ENCODE measurements around the gene SHISA2. TPM values are rescaled to one million over a fixed set of nuclear protein-coding genes. Genes with fewer than 3 reads are reported as not detected.

The SHISA2 gene
- total RNA-seq, 1 experiment from 2014 or later, result 20.5 TPM

DNA sequence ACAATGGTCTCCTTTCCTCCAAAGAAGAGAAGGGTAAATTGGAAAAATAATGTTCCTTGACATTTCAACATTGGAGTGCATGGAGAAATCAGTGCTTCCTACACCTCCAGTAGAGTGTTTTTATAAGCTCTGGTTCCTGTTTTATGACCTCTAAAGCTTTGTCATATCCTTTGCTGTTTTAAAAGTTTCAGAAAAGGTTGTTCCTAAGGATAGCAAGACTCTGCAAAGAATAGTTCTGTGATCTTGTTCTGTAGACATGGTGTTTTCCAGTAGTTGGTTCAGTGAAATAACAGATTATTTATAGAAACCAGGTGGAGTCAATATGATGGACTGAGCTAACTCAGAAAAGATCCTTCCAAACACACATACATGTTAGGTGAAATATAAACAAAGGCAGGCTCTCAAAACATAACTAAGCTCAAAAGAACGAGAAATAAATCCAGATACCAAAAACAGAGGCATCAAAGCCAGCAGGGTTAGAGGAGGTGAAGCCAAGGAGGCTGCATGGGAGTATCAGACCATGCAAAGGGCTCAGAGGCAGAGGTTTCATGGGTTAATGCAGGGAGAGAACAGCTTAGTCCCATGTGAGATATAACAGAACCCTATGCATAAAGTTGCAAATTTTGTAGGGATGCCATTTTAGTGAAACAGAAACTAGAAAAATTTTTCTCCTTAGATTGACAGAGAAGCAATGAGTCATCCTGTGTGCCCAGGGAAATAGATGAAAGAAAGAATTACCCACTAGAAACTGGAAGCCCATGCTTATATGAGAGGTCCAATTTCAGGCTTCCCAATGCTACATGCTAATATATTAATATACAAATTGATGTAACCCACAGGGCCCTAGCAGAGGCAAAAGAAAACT, 44.3 kb downstream of the SHISA2 start:
- Mint-ChIP-seq H3K36me3 (peaks cover 6% of the 10 kb centered on the region), H3K9me3 (peaks cover 16% of the 10 kb centered on the region), H3K4me3 (no peak overlapping the region), H3K27me3 (ENCODE audit: low read depth) (no peaks in the 10 kb centered on the region), H3K4me1 (peaks cover 10% of the 10 kb centered on the region), H3K27ac (no peak overlapping the region)
- no peak for ATAC-seq
- POLR2A ChIA-PET, result no interaction called here
- TF ChIP-seq IRF2 (CRISPR knock-in tag; IDR thresholded peaks at IDR 0.05; ENCODE audit: borderline replicate concordance, low read depth), result no peak
- TF ChIP-seq ZNF416 (CRISPR knock-in tag; IDR thresholded peaks at IDR 0.05), result no peak
- TF ChIP-seq, protein P1, sequence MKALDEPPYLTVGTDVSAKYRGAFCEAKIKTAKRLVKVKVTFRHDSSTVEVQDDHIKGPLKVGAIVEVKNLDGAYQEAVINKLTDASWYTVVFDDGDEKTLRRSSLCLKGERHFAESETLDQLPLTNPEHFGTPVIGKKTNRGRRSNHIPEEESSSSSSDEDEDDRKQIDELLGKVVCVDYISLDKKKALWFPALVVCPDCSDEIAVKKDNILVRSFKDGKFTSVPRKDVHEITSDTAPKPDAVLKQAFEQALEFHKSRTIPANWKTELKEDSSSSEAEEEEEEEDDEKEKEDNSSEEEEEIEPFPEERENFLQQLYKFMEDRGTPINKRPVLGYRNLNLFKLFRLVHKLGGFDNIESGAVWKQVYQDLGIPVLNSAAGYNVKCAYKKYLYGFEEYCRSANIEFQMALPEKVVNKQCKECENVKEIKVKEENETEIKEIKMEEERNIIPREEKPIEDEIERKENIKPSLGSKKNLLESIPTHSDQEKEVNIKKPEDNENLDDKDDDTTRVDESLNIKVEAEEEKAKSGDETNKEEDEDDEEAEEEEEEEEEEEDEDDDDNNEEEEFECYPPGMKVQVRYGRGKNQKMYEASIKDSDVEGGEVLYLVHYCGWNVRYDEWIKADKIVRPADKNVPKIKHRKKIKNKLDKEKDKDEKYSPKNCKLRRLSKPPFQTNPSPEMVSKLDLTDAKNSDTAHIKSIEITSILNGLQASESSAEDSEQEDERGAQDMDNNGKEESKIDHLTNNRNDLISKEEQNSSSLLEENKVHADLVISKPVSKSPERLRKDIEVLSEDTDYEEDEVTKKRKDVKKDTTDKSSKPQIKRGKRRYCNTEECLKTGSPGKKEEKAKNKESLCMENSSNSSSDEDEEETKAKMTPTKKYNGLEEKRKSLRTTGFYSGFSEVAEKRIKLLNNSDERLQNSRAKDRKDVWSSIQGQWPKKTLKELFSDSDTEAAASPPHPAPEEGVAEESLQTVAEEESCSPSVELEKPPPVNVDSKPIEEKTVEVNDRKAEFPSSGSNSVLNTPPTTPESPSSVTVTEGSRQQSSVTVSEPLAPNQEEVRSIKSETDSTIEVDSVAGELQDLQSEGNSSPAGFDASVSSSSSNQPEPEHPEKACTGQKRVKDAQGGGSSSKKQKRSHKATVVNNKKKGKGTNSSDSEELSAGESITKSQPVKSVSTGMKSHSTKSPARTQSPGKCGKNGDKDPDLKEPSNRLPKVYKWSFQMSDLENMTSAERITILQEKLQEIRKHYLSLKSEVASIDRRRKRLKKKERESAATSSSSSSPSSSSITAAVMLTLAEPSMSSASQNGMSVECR (CRISPR knock-in tag; IDR thresholded peaks at IDR 0.05; ENCODE audit: borderline replicate concordance), result no peak
- no peak for DNase-seq (ENCODE audit: low spot score)
- CTCF ChIA-PET, result no interaction called here

Other genes with a start within 250 kb of the SHISA2 start
- gene RNF6, start 170.3 kb upstream of the SHISA2 start, total RNA-seq (2021), result 15.7 to 17.4 TPM (median 16.2 TPM) in 3 replicates
- 21.0 to 21.4 TPM (median 21.4 TPM) in 3 replicates for gene CDK8, start 202.1 kb upstream of the SHISA2 start, total RNA-seq (2021)

Measured in WTC11 (cell line).